Measurements from ENCODE around the gene DOCK2.

DNA sequence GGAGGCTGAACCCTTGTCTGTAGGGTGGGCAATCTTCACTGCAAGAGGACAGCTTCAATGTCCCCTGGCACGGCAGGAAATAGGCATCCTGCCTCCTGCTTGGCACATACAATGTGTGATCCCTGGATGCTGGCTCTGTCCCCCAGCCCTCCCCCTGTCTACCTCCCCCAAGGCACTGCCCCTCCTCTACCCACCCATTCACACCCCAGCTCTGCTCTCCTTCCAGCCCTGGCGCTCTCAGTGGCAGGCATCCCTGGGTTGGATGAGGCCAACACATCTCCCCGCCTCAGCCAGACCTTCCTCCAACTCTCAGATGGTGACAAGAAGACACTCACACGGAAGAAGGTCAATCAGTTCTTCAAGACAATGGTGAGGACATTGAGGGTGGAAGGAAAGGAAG is 444.5 kb downstream of the DOCK2 start:
- TF ChIP-seq CTCF (IDR thresholded peaks at IDR 0.05; ENCODE audit: low read depth, low read length, poor library complexity, severe bottlenecking) (no peak), EZH2phosphoT487 (IDR thresholded peaks at IDR 0.05; ENCODE audit: borderline replicate concordance, low read length) (no peak)

All from DOHH2 (cell line).